GM18519 (cell line): ENCODE data around the gene CHRNB1.
"Not testable (repeated sequence)": the region's sequence is repeated elsewhere in the genome, so short reads cannot be mapped to it uniquely, and the experiment has no call there.

Experiments
- ATAC-seq: cut with Tn5 transposase; IDR thresholded peaks from one replicate; pipeline ENCODE4 v1.9.1; 2021; ENCODE audit warnings: mild to moderate bottlenecking, moderate library complexity; ENCODE audit not compliant: unreplicated experiment, low FRiP score

The CHRNB1 gene

GRCh38 chr17:7481842-7482741 is 37.2 kb downstream of the CHRNB1 start:
- not testable (repeated sequence) for ATAC-seq

GRCh38 chr17:7482742-7483088 is 37.9 kb downstream of the CHRNB1 start:
- not testable (repeated sequence) for ATAC-seq

- ATAC-seq = peak; percentile 18
These were observed 38.6 kb downstream of the CHRNB1 start for GRCh38 chr17:7483255-7484066.

DNA sequence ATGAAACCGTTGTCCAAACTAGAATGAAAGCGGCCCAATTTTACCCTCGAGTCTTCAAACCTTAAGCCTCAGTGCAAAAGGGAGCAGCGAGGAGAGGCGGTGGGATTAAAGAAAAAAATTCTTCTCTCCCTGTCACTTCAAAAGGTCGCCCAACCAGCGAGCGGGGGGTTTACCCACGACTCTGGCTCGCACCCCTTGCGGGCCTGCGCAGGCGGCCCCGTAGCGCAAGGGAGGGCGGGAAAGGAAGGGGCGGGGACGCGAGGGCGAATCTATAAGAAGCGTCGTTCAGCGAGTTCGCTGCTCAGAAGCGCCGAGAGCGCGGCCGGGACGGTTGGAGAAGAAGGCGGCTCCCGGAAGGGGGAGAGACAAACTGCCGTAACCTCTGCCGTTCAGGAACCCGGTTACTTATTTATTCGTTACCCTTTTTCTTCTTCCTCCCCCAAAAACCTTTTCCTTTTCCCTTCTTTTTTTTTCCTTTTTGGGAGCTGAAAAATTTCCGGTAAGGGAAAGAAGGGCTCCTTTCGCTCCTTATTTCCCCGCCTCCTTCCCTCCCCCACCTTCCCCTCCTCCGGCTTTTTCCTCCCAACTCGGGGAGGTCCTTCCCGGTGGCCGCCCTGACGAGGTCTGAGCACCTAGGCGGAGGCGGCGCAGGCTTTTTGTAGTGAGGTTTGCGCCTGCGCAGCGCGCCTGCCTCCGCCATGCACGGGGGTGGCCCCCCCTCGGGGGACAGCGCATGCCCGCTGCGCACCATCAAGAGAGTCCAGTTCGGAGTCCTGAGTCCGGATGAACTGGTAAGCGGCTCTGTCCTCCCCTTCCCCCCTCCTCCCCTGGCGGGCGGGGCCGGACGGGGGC is 39.4 kb downstream of the CHRNB1 start, which contains the start of gene POLR2A:
Gene POLR2A, plus strand, starts transcription at position 300 of the 852 bp plus-strand sequence.
- ATAC-seq = peak; percentile 57

GRCh38 chr17:7484919-7485377 is 40.1 kb downstream of the CHRNB1 start:
- ATAC-seq = no peak

DNA sequence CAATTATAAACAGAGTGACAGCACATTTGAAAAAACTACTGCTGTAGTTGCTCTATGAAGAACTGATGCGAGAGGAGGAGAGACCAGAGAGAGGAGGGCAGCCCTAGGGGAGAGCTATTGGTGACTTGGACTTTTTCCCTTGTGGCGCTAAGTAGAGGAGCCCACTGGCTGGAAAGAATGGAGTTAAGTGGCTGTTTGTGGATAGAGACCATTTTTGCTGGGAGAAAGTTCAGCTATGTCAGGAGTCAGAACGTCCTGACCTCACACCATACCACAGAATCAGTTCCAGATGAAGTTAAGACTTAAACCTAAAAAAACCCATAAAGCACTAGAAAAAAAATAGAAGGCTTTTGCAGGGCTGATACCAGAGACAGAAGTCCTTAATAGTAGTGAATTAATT is 41.3 kb downstream of the CHRNB1 start:
- no peak for ATAC-seq

DNA sequence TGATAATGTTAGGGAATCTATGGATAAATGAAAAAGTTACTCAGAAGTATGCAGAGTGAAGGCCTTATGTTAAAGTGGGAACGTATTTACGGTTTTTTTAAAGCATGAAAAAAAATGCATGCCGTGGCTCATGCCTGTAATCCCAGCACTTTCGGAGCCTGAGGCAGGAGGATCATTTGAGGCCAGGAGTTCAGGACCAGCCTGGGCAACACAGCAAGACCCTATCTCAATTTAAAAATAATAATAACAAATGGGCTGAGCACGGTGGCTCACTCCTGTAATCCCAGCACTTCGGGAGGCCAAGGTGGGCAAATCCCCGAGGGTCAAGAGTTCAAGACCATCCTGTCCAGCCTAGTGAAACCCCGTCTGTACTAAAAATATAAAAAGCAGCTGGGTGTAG is 45.3 kb downstream of the CHRNB1 start:
- ATAC-seq = no peak

DNA sequence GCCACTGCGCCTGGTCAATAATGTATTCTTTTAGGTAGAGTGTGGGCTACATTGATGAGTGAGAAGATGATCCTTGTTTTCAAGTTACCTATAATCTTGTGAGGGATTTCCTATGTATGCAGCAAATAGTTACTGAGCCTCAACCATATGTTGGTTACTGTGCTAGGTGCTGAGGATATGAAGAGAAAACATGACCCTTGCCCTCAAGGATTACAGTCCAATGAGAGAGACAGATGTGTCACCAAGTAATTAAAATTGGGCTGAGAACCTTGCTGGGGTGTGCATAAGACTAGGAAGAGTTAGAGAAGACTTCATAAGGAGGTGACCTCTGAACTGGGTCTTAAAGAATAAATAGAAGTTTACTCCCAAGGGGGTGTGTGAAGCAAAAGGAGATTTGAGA is 46.7 kb downstream of the CHRNB1 start:
- ATAC-seq = no peak

GRCh38 chr17:7493941-7494340 is 49.1 kb downstream of the CHRNB1 start:
- ATAC-seq = no peak

GRCh38 chr17:7495906-7496434 is 51.1 kb downstream of the CHRNB1 start:
- no peak for ATAC-seq

GRCh38 chr17:7496470-7497183 is 51.8 kb downstream of the CHRNB1 start:
- ATAC-seq = no peak

- ATAC-seq = no peak
These were observed 52.4 kb downstream of the CHRNB1 start for GRCh38 chr17:7497228-7497627.

GRCh38 chr17:7497636-7498035 is 52.8 kb downstream of the CHRNB1 start:
- no peak for ATAC-seq

GRCh38 chr17:7499161-7499560 is 54.3 kb downstream of the CHRNB1 start:
- no peak for ATAC-seq

DNA sequence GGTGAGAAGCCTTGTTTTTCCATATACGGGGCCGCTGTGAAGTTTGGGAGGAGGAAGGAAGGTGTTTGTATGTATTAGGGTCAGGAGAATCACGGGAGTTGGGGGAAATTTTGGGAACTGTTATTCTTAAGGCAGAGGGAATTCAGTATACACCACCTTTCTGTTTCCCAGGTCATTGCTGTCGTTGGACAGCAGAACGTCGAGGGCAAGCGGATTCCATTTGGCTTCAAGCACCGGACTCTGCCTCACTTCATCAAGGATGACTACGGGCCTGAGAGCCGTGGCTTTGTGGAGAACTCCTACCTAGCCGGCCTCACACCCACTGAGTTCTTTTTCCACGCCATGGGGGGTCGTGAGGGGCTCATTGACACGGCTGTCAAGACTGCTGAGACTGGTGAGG is 56.9 kb downstream of the CHRNB1 start:
- no peak for ATAC-seq

DNA sequence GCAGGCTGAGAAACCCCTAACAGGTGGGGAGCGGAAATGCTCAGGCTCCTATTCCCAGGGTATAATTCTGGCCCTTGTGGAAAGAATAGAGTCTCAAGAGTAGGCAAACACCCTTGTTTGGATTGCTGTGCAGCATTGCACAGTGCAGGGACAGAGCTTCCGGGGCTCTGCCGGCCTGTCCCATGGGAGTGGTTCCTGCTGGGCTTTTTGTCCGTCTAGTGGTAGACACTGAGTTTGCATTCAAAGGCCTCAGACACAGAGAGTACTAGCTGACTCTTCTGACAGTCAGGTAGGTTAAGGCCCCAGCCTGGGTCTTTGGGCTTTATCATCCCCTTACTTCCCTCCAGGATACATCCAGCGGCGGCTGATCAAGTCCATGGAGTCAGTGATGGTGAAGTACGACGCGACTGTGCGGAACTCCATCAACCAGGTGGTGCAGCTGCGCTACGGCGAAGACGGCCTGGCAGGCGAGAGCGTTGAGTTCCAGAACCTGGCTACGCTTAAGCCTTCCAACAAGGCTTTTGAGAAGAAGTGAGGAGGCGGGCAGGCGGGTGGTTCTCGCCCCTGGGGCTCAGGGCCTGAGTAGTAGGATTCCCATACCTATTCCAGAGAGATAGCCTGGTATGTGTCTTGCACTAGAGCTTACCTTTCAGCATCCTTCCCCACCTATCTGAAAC is 57.4 kb downstream of the CHRNB1 start:
- no peak for ATAC-seq

DNA sequence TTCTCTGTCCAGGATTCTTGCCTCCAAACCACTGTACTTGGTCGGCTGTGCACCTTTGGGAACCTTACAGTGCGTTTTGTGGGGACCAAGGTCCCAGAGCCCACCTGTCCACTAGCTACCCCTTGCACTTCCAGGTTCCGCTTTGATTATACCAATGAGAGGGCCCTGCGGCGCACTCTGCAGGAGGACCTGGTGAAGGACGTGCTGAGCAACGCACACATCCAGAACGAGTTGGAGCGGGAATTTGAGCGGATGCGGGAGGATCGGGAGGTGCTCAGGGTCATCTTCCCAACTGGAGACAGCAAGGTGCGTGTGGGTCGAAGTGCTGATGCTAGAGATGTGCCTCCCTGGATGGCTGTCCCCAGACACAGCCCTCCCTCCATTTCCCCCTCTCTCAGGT is 58.1 kb downstream of the CHRNB1 start:
- no peak for ATAC-seq

DNA sequence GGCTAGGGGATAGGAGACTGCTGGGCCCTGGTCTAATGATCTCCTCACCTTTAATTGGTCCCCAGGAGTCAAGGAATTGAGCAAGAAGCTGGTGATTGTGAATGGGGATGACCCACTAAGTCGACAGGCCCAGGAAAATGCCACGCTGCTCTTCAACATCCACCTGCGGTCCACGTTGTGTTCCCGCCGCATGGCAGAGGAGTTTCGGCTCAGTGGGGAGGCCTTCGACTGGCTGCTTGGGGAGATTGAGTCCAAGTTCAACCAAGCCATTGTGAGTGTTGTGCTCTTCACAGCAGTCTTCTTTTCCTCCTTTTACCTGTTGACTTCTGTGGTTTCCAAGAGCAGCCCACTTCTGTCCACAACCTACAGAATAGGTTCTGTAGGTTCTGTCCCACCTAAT is 58.7 kb downstream of the CHRNB1 start:
- no peak for ATAC-seq
